Measurements from ENCODE around the gene ADPRM. TPM values are rescaled to one million over a fixed set of nuclear protein-coding genes. Genes with fewer than 3 reads are reported as not detected.

ADPRM gene
- total and polyA plus RNA-seq, 2 donors from 2014 or later, result 9.2 to 9.6 TPM

DNA sequence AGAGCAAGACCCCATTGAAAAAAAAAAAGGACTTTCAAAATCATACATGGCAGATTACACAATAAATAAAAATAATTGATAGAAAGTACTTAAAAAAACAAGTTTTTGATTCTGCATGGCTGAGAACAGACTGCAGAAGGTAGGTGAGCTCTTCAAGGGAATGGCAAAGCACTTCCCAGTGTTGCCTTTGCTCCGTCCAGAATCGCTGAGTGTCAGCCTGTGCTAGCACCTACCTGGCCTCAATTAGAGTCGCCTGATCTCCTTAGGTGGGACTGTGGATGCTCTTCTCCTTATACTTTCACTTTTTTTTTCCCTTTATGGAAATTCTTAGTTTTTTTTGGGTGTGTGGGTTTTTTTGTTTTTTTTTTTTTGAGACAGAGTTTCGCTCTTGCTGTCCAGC, 38.4 kb downstream of the ADPRM start:
- Histone ChIP-seq H3K4me3 (ENCODE audit: low read length in 3 of 3) (no peak overlapping the region), H3K9ac (ENCODE audit: low read length in 3 of 3) (no peak overlapping the region), H3K4me1 (ENCODE audit: control insufficient read depth in 2 of 3, insufficient read depth in 2 of 3, low read depth in 1 of 3, low read length in 3 of 3) (peaks cover 0 to 3% (median 0%) of the 10 kb centered on the region in 3 donors), H3K36me3 (ENCODE audit: control insufficient read depth in 2 of 3, insufficient read depth in 3 of 3, low read length in 3 of 3) (no peaks in the 10 kb centered on the region), H3K27me3 (ENCODE audit: control insufficient read depth, insufficient read depth, low read length) (no peaks in the 10 kb centered on the region), H3K27ac (ENCODE audit: low read depth in 2 of 2, low read length in 2 of 2) (no peak overlapping the region), H3K9me3 (ENCODE audit: control insufficient read depth in 2 of 3, insufficient read depth in 1 of 3, low read length in 3 of 3) (no peaks in the 10 kb centered on the region)
- TF ChIP-seq, protein P1, sequence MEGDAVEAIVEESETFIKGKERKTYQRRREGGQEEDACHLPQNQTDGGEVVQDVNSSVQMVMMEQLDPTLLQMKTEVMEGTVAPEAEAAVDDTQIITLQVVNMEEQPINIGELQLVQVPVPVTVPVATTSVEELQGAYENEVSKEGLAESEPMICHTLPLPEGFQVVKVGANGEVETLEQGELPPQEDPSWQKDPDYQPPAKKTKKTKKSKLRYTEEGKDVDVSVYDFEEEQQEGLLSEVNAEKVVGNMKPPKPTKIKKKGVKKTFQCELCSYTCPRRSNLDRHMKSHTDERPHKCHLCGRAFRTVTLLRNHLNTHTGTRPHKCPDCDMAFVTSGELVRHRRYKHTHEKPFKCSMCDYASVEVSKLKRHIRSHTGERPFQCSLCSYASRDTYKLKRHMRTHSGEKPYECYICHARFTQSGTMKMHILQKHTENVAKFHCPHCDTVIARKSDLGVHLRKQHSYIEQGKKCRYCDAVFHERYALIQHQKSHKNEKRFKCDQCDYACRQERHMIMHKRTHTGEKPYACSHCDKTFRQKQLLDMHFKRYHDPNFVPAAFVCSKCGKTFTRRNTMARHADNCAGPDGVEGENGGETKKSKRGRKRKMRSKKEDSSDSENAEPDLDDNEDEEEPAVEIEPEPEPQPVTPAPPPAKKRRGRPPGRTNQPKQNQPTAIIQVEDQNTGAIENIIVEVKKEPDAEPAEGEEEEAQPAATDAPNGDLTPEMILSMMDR (IDR thresholded peaks at IDR 0.05; ENCODE audit: borderline replicate concordance, extremely low read depth, insufficient read depth), result no peak
- DNase-seq (no peak), FAIRE-seq (no peak)
- intact Hi-C loops (cut with DNase I), result no loop called here

DNA sequence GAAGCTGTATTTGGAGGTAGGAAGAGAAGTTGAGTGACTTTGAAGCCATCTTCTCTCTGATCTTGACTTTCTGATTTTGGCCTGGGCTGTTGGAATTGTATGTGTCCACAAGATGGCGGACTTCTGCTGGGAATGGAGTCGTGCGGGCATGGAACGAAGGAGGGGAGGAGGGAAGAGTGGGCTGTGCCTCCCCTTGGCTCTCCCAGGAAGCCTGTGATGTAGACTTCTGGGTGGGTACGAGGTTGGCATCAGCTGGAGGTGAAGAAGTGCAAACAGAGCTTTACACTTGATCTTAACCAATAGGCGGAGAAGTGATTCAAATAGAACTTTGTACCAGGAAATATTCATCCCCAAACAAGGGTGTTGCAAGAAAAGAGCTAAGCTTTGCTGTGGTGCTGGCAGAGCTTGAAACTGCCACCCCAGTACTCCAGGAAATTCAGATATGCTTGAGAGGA, 39.8 kb downstream of the ADPRM start:
- FAIRE-seq (peak; percentile 29), DNase-seq (peak in 4 of 5 donors; percentile 69 to 84 (median 72))
- intact Hi-C loops (cut with DNase I), result no loop called here
- Histone ChIP-seq H3K27ac (ENCODE audit: low read depth in 2 of 2, low read length in 2 of 2) (no peak overlapping the region), H3K4me3 (ENCODE audit: low read length in 3 of 3) (no peak overlapping the region), H3K9ac (ENCODE audit: low read length in 3 of 3) (no peak overlapping the region), H3K27me3 (ENCODE audit: control insufficient read depth, insufficient read depth, low read length) (no peaks in the 10 kb centered on the region), H3K4me1 (ENCODE audit: control insufficient read depth in 2 of 3, insufficient read depth in 2 of 3, low read depth in 1 of 3, low read length in 3 of 3) (peaks cover 0 to 3% (median 0%) of the 10 kb centered on the region in 3 donors), H3K9me3 (ENCODE audit: control insufficient read depth in 2 of 3, insufficient read depth in 1 of 3, low read length in 3 of 3) (no peaks in the 10 kb centered on the region), H3K36me3 (ENCODE audit: control insufficient read depth in 2 of 3, insufficient read depth in 3 of 3, low read length in 3 of 3) (no peaks in the 10 kb centered on the region)
- TF ChIP-seq, protein P1 (IDR thresholded peaks at IDR 0.05; ENCODE audit: borderline replicate concordance, extremely low read depth, insufficient read depth), result peak; percentile 83

DNA sequence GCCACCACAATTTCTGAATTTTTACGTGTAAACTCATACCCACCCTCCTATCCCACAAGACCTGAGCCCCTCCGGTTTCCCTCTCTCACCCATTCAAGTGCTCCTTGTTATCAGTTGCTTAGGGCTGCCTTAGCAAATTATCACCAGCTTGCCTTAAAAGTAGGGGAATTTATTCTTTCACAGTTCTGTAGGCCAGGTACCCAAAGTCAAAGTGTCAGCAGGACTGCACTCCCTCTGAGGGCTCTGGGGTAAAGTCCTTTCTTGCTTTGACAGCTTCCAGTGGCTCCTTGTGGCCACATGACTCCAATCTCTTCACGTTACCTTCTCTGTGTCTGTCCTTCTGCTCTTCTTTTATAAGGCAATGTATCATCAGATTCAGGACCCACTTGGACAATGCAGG, 40.3 kb downstream of the ADPRM start:
- Histone ChIP-seq H3K27ac (ENCODE audit: low read depth in 2 of 2, low read length in 2 of 2) (no peak overlapping the region), H3K4me3 (ENCODE audit: low read length in 3 of 3) (no peak overlapping the region), H3K4me1 (ENCODE audit: control insufficient read depth in 2 of 3, insufficient read depth in 2 of 3, low read depth in 1 of 3, low read length in 3 of 3) (peaks cover 0 to 3% (median 0%) of the 10 kb centered on the region in 3 donors), H3K27me3 (ENCODE audit: control insufficient read depth, insufficient read depth, low read length) (no peaks in the 10 kb centered on the region), H3K9me3 (ENCODE audit: control insufficient read depth in 2 of 3, insufficient read depth in 1 of 3, low read length in 3 of 3) (no peaks in the 10 kb centered on the region), H3K36me3 (ENCODE audit: control insufficient read depth in 2 of 3, insufficient read depth in 3 of 3, low read length in 3 of 3) (no peaks in the 10 kb centered on the region), H3K9ac (ENCODE audit: low read length in 3 of 3) (no peak overlapping the region)
- FAIRE-seq (no peak), DNase-seq (no peak)
- TF ChIP-seq, protein P1 (IDR thresholded peaks at IDR 0.05; ENCODE audit: borderline replicate concordance, extremely low read depth, insufficient read depth), result no peak
- intact Hi-C loops (cut with DNase I), result no loop called here
